Parathyroid adenoma (tissue), 2 donors: ENCODE data around the gene TMC7.

Experiments
- H2AFZ ChIP-seq: fragments of 300-600 bp; sonication (generic); one replicate; pipeline ENCODE4 v1.7.0; 2017; ENCODE audit warnings: antibody characterized with exemption, mild to moderate bottlenecking
- H3K27ac ChIP-seq: fragments of 300-600 bp; sonication (generic); one replicate; pipeline ENCODE4 v1.7.0; 2017
- H3K27me3 ChIP-seq: fragments of 300-600 bp; sonication (generic); one replicate; pipeline ENCODE4 v1.7.0; 2017; ENCODE audit warnings: low read length; ENCODE audit not compliant: control insufficient read depth, insufficient read depth
- H3K36me3 ChIP-seq: fragments of 300-600 bp; sonication (generic); one replicate; pipeline ENCODE4 v1.7.0; 2017; ENCODE audit warnings: low read length; ENCODE audit not compliant: control insufficient read depth, insufficient read depth
- H3K4me1 ChIP-seq: fragments of 300-600 bp; sonication (generic); one replicate; pipeline ENCODE4 v1.7.0; 2017; ENCODE audit warnings: control low read depth
- H3K4me2 ChIP-seq: fragments of 300-600 bp; sonication (generic); one replicate; pipeline ENCODE4 v1.7.0; 2017; ENCODE audit warnings: low read length
- H3K4me3 ChIP-seq: fragments of 300-600 bp; sonication (generic); one replicate; pipeline ENCODE4 v1.7.0; 2017; ENCODE audit warnings: low read depth, low read length
- H3K79me2 ChIP-seq: fragments of 300-600 bp; sonication (generic); one replicate; pipeline ENCODE4 v1.7.0; 2017; ENCODE audit warnings: control low read depth
- H3K9ac ChIP-seq: fragments of 300-600 bp; sonication (generic); one replicate; pipeline ENCODE4 v1.7.0; 2017; ENCODE audit warnings: mild to moderate bottlenecking
- H3K9me3 ChIP-seq: fragments of 300-600 bp; sonication (generic); one replicate; pipeline ENCODE4 v1.7.0; 2017; ENCODE audit warnings: low read length; ENCODE audit not compliant: control insufficient read depth
- CTCF ChIP-seq: fragments of 300-600 bp; sonication (generic); IDR thresholded peaks from one replicate; pipeline ENCODE4 v1.7.0; 2017; ENCODE audit warnings: antibody characterized with exemption, mild to moderate bottlenecking
- donor health status: primary hyperparathyroidism.

Gene TMC7

GRCh38 chr16:19062706-19063105 is 79.0 kb downstream of the TMC7 start:
- Histone ChIP-seq H3K27ac (no peak overlapping the region), H3K4me1 (no peaks in the 10 kb centered on the region)

GRCh38 chr16:19066988-19067348 is 83.2 kb downstream of the TMC7 start:
- Histone ChIP-seq H3K4me1 (no peaks in the 10 kb centered on the region), H3K27me3 (no peaks in the 10 kb centered on the region), H3K9me3 (no peaks in the 10 kb centered on the region), H3K4me3 (peak overlapping the region; percentile 91), H2AFZ (peak overlapping the region; percentile 80), H3K79me2 (no peaks in the 10 kb centered on the region), H3K4me2 (peak overlapping the region; percentile 72), H3K9ac (no peak overlapping the region), H3K36me3 (no peaks in the 10 kb centered on the region), H3K27ac (peak overlapping the region; percentile 94)
- TF ChIP-seq CTCF, result no peak

More at GRCh38 chr16:19062706-19063105, 79.0 kb downstream of the TMC7 start:
- no peak overlapping the region for H3K4me3 ChIP-seq
- H3K27me3 ChIP-seq, result no peaks in the 10 kb centered on the region
- no peaks in the 10 kb centered on the region for H3K9me3 ChIP-seq
- H3K4me2 ChIP-seq, result no peak overlapping the region
- no peak for TF ChIP-seq CTCF
- H2AFZ ChIP-seq, result no peak overlapping the region
- H3K9ac ChIP-seq, result no peak overlapping the region
- H3K79me2 ChIP-seq, result no peaks in the 10 kb centered on the region
- H3K36me3 ChIP-seq, result no peaks in the 10 kb centered on the region

- H3K79me2 ChIP-seq, result no peaks in the 10 kb centered on the region
- TF ChIP-seq CTCF, result peak; percentile 13
- H3K9ac ChIP-seq, result peak within 1 kb of the TSS; percentile 58
- H3K27ac ChIP-seq, result peak within 1 kb of the TSS; percentile 94
- peak within 1 kb of the TSS; percentile 82 for H3K4me2 ChIP-seq
- peak within 1 kb of the TSS; percentile 80 for H2AFZ ChIP-seq
- H3K9me3 ChIP-seq, result no peaks in the 10 kb centered on the region
- H3K4me3 ChIP-seq, result peak within 1 kb of the TSS; percentile 91
- H3K4me1 ChIP-seq, result no peaks in the 10 kb centered on the region
- H3K36me3 ChIP-seq, result no peaks in the 10 kb centered on the region
- H3K27me3 ChIP-seq, result no peaks in the 10 kb centered on the region
Measured at GRCh38 chr16:19067349-19068236, 83.9 kb downstream of the TMC7 start, which contains the start of gene COQ7. Gene COQ7, plus strand, starts transcription at chr16:19067614. Its CDS starts 51 bp downstream, at chr16:19067665.

GRCh38 chr16:19068237-19068815 is 84.6 kb downstream of the TMC7 start:
- Histone ChIP-seq H3K36me3 (no peaks in the 10 kb centered on the region), H3K27me3 (no peaks in the 10 kb centered on the region), H3K9ac (peak overlapping the region; percentile 58), H3K4me1 (no peaks in the 10 kb centered on the region), H3K4me3 (peak overlapping the region; percentile 91), H3K9me3 (no peaks in the 10 kb centered on the region), H3K4me2 (peak overlapping the region; percentile 82), H3K27ac (peak overlapping the region; percentile 94), H2AFZ (peak overlapping the region; percentile 80), H3K79me2 (no peaks in the 10 kb centered on the region)
- TF ChIP-seq CTCF, result no peak
